ENCODE measurements around the gene RIN3. TPM values are rescaled to one million over a fixed set of nuclear protein-coding genes. Genes with fewer than 3 reads are reported as not detected.

RIN3 gene
- total RNA-seq, 1 experiment from 2014 or later, result 1.5 TPM

GRCh38 chr14:92556863-92557543 lies 43.4 kb downstream of the RIN3 start:
- WGBS (ENCODE audit: extremely low coverage, insufficient read length, low lambda C conversion rate), result no CpG with 5 or more reads among the region's 16 CpGs

More at GRCh38 chr14:92556863-92557543, 43.4 kb downstream of the RIN3 start:
- Histone ChIP-seq H3K27me3 (ENCODE audit: insufficient read depth, low read length) (no peaks in the 10 kb centered on the region), H3K9me3 (ENCODE audit: control insufficient read depth, low read depth, low read length) (no peaks in the 10 kb centered on the region), H2BK5ac (ENCODE audit: insufficient read length, low read length) (no peak overlapping the region), H3K79me1 (ENCODE audit: insufficient read depth, low read depth, low read length, poor library complexity, severe bottlenecking) (no peaks in the 10 kb centered on the region), H3K27ac (ENCODE audit: insufficient read length, low read depth, low read length) (no peak overlapping the region), H2BK15ac (ENCODE audit: low read depth, low read length) (no peak overlapping the region), H2BK120ac (ENCODE audit: low read depth, low read length, poor library complexity, severe bottlenecking) (no peak overlapping the region), H3K14ac (ENCODE audit: insufficient read depth, low read length) (no peak overlapping the region), H3K18ac (ENCODE audit: insufficient read length, low read depth, low read length) (no peak overlapping the region), H2BK12ac (ENCODE audit: insufficient read length, low read depth, low read length) (no peak overlapping the region), H3K23ac (ENCODE audit: insufficient read length, low read depth, low read length) (no peak overlapping the region), H3T11ph (ENCODE audit: low read length) (no peak overlapping the region), H3K9ac (ENCODE audit: extremely low read depth, insufficient read length, low read length) (no peak overlapping the region), H2BK20ac (ENCODE audit: low read depth, low read length, poor library complexity, severe bottlenecking) (no peak overlapping the region), H4K91ac (ENCODE audit: insufficient read length, low read depth, low read length) (no peak overlapping the region), H3K23me2 (ENCODE audit: insufficient read length, low read depth, low read length, poor library complexity, severe bottlenecking) (no peaks in the 10 kb centered on the region), H3K4me2 (ENCODE audit: insufficient read depth, insufficient read length, low read length) (no peak overlapping the region), H3K4me1 (ENCODE audit: insufficient read depth, low read length) (no peaks in the 10 kb centered on the region; the same call in 1 of the 2 replicates), H4K5ac (ENCODE audit: insufficient read length, low read depth, low read length) (no peak overlapping the region), H3K56ac (ENCODE audit: insufficient read length, low read depth, low read length) (no peak overlapping the region), H3K4ac (ENCODE audit: low read depth, low read length) (no peak overlapping the region), H4K20me1 (ENCODE audit: control insufficient read depth, insufficient read depth, insufficient read length) (no peaks in the 10 kb centered on the region), H2AFZ (ENCODE audit: low read length) (no peak overlapping the region), H2AK5ac (ENCODE audit: insufficient read length, low read length) (no peak overlapping the region), H4K8ac (replicated peaks; ENCODE audit: insufficient read length, low read depth, low read length) (no peak overlapping the region), H3K79me2 (ENCODE audit: insufficient read depth, low read length) (no peaks in the 10 kb centered on the region)
- no peak for TF ChIP-seq CTCF (conservative IDR thresholded peaks at IDR 0.05)
- Mint-ChIP-seq H3K36me3 (ENCODE audit: insufficient read depth in 1 of 3, low read depth in 3 of 3) (no peaks in the 10 kb centered on the region), H3K4me1 (peaks cover 7 to 10% of the 10 kb centered on the region in 2 experiments; a peak in 3 of 4 replicates), H3K27ac (no peak overlapping the region; a peak in 1 of 7 replicates), H3K27me3 (ENCODE audit: low read depth) (no peaks in the 10 kb centered on the region), H3K9me3 (no peaks in the 10 kb centered on the region), H3K4me3 (no peak overlapping the region)
- DNase-seq, result no peak
